ENCODE results near the gene LRRC32. TPM values are rescaled to one million over a fixed set of nuclear protein-coding genes. Genes with fewer than 3 reads are reported as not detected.

The LRRC32 gene
- total RNA-seq, 3 donors from 2014 or later = 10.4 to 20.3 (median 18.6) TPM

- ATAC-seq = no peak
Measured at GRCh38 chr11:76716268-76716667, 45.7 kb upstream of the LRRC32 start.

GRCh38 chr11:76714493-76714892 is 43.9 kb upstream of the LRRC32 start:
- DNase-seq = no peak
- intact Hi-C loops (cut with DNase I, micrococcal nuclease) = no loop called here
- Histone ChIP-seq H3K4me1 (ENCODE audit: low read depth) (no peaks in the 10 kb centered on the region), H3K4me3 (no peak overlapping the region), H3K36me3 (ENCODE audit: low read depth) (no peaks in the 10 kb centered on the region), H3K9me3 (no peaks in the 10 kb centered on the region)
- TF ChIP-seq, protein P1, sequence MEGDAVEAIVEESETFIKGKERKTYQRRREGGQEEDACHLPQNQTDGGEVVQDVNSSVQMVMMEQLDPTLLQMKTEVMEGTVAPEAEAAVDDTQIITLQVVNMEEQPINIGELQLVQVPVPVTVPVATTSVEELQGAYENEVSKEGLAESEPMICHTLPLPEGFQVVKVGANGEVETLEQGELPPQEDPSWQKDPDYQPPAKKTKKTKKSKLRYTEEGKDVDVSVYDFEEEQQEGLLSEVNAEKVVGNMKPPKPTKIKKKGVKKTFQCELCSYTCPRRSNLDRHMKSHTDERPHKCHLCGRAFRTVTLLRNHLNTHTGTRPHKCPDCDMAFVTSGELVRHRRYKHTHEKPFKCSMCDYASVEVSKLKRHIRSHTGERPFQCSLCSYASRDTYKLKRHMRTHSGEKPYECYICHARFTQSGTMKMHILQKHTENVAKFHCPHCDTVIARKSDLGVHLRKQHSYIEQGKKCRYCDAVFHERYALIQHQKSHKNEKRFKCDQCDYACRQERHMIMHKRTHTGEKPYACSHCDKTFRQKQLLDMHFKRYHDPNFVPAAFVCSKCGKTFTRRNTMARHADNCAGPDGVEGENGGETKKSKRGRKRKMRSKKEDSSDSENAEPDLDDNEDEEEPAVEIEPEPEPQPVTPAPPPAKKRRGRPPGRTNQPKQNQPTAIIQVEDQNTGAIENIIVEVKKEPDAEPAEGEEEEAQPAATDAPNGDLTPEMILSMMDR (IDR thresholded peaks at IDR 0.05) = no peak
- ATAC-seq = no peak

More at GRCh38 chr11:76716268-76716667, 45.7 kb upstream of the LRRC32 start:
- H3K36me3 ChIP-seq (ENCODE audit: low read depth) = no peaks in the 10 kb centered on the region
- H3K4me3 ChIP-seq = no peak overlapping the region
- intact Hi-C loops (cut with DNase I, micrococcal nuclease) = no loop called here
- DNase-seq = no peak
- no peaks in the 10 kb centered on the region for H3K4me1 ChIP-seq (ENCODE audit: low read depth)
- TF ChIP-seq, protein P1 (IDR thresholded peaks at IDR 0.05) = no peak
- no peaks in the 10 kb centered on the region for H3K9me3 ChIP-seq

DNA sequence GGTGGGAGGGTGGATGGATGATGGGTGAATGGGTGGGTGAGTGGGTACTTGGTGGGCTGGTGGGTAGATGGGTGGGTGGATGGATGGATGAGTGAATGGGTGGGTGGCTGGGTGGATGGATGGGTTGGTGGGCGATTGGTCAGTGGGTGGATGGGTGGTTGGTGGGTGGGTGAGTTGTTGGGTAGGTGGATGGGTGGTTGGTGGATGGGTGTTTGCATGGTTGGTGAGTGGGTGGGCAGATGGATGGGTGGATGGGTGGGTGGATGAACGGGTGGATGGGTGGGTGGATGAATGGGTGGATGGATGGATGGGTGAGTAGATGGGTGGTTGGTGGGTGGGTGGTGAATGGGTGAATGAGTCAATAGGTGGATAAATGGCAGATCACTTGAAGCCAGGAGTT is 43.0 kb upstream of the LRRC32 start:
- ATAC-seq (no peak), DNase-seq (no peak)
- no peaks in the 10 kb centered on the region for H3K9me3 ChIP-seq
- H3K36me3 ChIP-seq (ENCODE audit: low read depth) = no peaks in the 10 kb centered on the region
- H3K4me3 ChIP-seq = no peak overlapping the region
- TF ChIP-seq, protein P1 (IDR thresholded peaks at IDR 0.05) = no peak
- intact Hi-C loops (cut with DNase I, micrococcal nuclease) = no loop called here
- H3K4me1 ChIP-seq (ENCODE audit: low read depth) = no peaks in the 10 kb centered on the region

DNA sequence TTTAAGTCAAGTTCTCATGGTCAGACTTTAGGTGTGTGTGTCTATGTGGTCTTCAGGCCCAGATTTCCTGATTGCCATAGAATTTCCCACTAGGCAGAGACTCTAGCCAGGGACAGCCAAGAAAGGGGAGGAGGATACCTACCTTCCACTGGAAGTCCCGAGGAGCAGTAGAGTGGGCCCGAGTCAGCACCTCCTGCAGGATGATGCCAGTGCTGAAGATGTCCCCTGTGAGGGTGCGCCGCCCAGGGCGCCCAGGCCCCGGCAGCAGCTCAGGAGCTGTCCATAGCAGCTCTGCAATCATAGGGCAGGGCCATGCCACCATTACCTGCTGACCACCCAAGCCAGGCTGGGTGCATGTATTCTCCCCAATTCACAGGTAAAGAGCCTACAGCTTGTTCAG is 41.6 kb upstream of the LRRC32 start:
- Histone ChIP-seq H3K9me3 (no peaks in the 10 kb centered on the region), H3K36me3 (ENCODE audit: low read depth) (no peaks in the 10 kb centered on the region), H3K4me1 (ENCODE audit: low read depth) (no peaks in the 10 kb centered on the region), H3K4me3 (no peak overlapping the region)
- TF ChIP-seq, protein P1 (IDR thresholded peaks at IDR 0.05) = no peak
- DNase-seq (no peak), ATAC-seq (no peak)
- intact Hi-C loops (cut with DNase I, micrococcal nuclease) = no loop called here

- TF ChIP-seq, protein P1 (IDR thresholded peaks at IDR 0.05) = no peak
- no peaks in the 10 kb centered on the region for H3K4me1 ChIP-seq (ENCODE audit: low read depth)
- no peaks in the 10 kb centered on the region for H3K36me3 ChIP-seq (ENCODE audit: low read depth)
- intact Hi-C loops (cut with DNase I, micrococcal nuclease) = no loop called here
- H3K4me3 ChIP-seq = no peak overlapping the region
- ATAC-seq (no peak), DNase-seq (no peak)
- no peaks in the 10 kb centered on the region for H3K9me3 ChIP-seq
Measured at GRCh38 chr11:76709756-76710155, 39.2 kb upstream of the LRRC32 start.
